ENCODE results near the gene CCDC82. TPM values are rescaled to one million over a fixed set of nuclear protein-coding genes. Genes with fewer than 3 reads are reported as not detected.

The CCDC82 gene
- total and polyA plus RNA-seq, 2 of the 4 experiments (the other 2 are of a cell fraction): 4.1 to 9.4 TPM

GRCh38 chr11:96366024-96366423 lies 23.7 kb downstream of the CCDC82 start:
- Histone ChIP-seq H2BK5ac (ENCODE audit: low read depth, low read length, poor library complexity, severe bottlenecking) (no peak overlapping the region), H3K18ac (ENCODE audit: low read depth, low read length) (no peak overlapping the region), H2BK20ac (ENCODE audit: low read depth, low read length) (no peak overlapping the region), H4K20me1 (ENCODE audit: insufficient read depth, low read length) (no peaks in the 10 kb centered on the region), H2BK15ac (ENCODE audit: low read depth, low read length) (no peak overlapping the region), H3K14ac (replicated peaks; ENCODE audit: low read depth, low read length) (no peak overlapping the region), H3K4me1 (ENCODE audit: control insufficient read depth, insufficient read depth, low read length) (no peaks in the 10 kb centered on the region), H3K27me3 (ENCODE audit: control insufficient read depth, insufficient read depth, low read length) (no peaks in the 10 kb centered on the region), H3K4me2 (ENCODE audit: low read depth, low read length) (no peak overlapping the region), H3K23ac (ENCODE audit: low read depth, low read length) (no peak overlapping the region), H3K4ac (ENCODE audit: low read depth, low read length) (no peak overlapping the region), H4K8ac (ENCODE audit: low read depth in 2 of 2, low read length in 2 of 2) (no peak overlapping the region), H2AK9ac (replicated peaks; ENCODE audit: low read depth, low read length, poor library complexity) (no peak overlapping the region), H3K36me3 (ENCODE audit: control insufficient read depth, insufficient read depth, low read length) (peaks cover 11% of the 10 kb centered on the region), H4K91ac (ENCODE audit: insufficient read depth, low read depth, low read length) (no peak overlapping the region), H3K9me3 (ENCODE audit: control insufficient read depth, insufficient read depth, low read length) (peaks cover 6% of the 10 kb centered on the region), H2BK120ac (ENCODE audit: low read depth, low read length) (no peak overlapping the region), H3K4me3 (ENCODE audit: insufficient read depth, low read depth, low read length) (no peak overlapping the region), H3K9ac (ENCODE audit: low read depth, low read length) (no peak overlapping the region), H4K5ac (ENCODE audit: low read depth, low read length) (no peak overlapping the region), H3K27ac (ENCODE audit: insufficient read depth, low read length) (no peak overlapping the region), H3K56ac (ENCODE audit: extremely low read depth, insufficient read depth, low read length) (no peak overlapping the region), H2AK5ac (ENCODE audit: low read depth, low read length) (no peak overlapping the region), H2AFZ (replicated peaks; ENCODE audit: low read length, poor library complexity) (no peak overlapping the region), H3K9me1 (ENCODE audit: insufficient read depth, low read length) (no peaks in the 10 kb centered on the region), H3K79me1 (ENCODE audit: low read depth in 1 of 2, low read length in 2 of 2) (peaks cover 2 to 7% of the 10 kb centered on the region in 2 experiments; a peak in 3 of 4 replicates)
- dilution Hi-C loops (cut with HindIII; ENCODE audit: low sequenced_read_pairs, unreplicated experiment) (loop anchor here (25.0 kb wide), 1 partner anchor 329 kb away; no protein-coding TSS in a partner anchor), intact Hi-C loops (cut with micrococcal nuclease) (no loop called here), in situ Hi-C loops (cut with MboI; ENCODE audit: low sequenced_read_pairs) (no loop called here)
- no peak for TF ChIP-seq USF2 (IDR thresholded peaks at IDR 0.05; ENCODE audit: low read depth, low read length)
- TF ChIP-seq CHD1 (IDR thresholded peaks at IDR 0.05; ENCODE audit: low read depth, low read length): no peak
- no peak for TF ChIP-seq BHLHE40 (IDR thresholded peaks at IDR 0.05; ENCODE audit: low read depth, low read length)
- TF ChIP-seq MXI1 (IDR thresholded peaks at IDR 0.05; ENCODE audit: borderline replicate concordance, low read depth, low read length): no peak
- no peak for TF ChIP-seq CTCF (conservative IDR thresholded peaks at IDR 0.05; ENCODE audit: low read depth, low read length)
- no peak for TF ChIP-seq RFX5 (IDR thresholded peaks at IDR 0.05; ENCODE audit: low read depth, low read length)
- TF ChIP-seq CEBPB (IDR thresholded peaks at IDR 0.05; ENCODE audit: low read depth, low read length): no peak
- TF ChIP-seq MAFK (IDR thresholded peaks at IDR 0.05; ENCODE audit: low read depth, low read length): no peak
- TF ChIP-seq RAD21 (IDR thresholded peaks at IDR 0.05; ENCODE audit: low read length): no peak
- no peak for TF ChIP-seq ELK1 (IDR thresholded peaks at IDR 0.05; ENCODE audit: borderline replicate concordance, low read depth, low read length)
- ChIA-PET CTCF (no interaction called here), POLR2A (ENCODE audit: unreplicated experiment) (no interaction called here)
- no TSS peak for BruUV-seq (replicated peaks)
- no CpG with 5 or more reads among the region's 1 CpG for WGBS, 2 experiments (ENCODE audit: extremely low coverage in 2 of 2, insufficient read length in 1 of 2)
- ATAC-seq (ENCODE audit: low read depth) (peak; percentile 54), DNase-seq (peak; percentile 35)

Measured in IMR-90 (cell line).